Omental fat pad (tissue), 4 donors: ENCODE measurements around the gene TRIM17. TPM values are rescaled to one million over a fixed set of nuclear protein-coding genes. Genes with fewer than 3 reads are reported as not detected.

Experiments used
- ATAC-seq: fragments of 150-250 bp; one replicate; pipeline ENCODE4 v1.9.1; 2016; ENCODE audit warnings: mild to moderate bottlenecking, moderate library complexity; ENCODE audit not compliant: low FRiP score
- DNase-seq: peaks from one replicate; pipeline ENCODE4 v3.0.0-alpha.2; 2019; ENCODE audit warnings: low spot score
- CTCF ChIP-seq, 3 donors: fragments of 450-650 bp; IDR thresholded peaks; one replicate each; pipeline ENCODE4 v1.5.1; 2016 to 2017; ENCODE audit warnings: antibody characterized with exemption in 3 of 3, mild to moderate bottlenecking in 3 of 3, moderate library complexity in 2 of 3
- total RNA-seq, 4 donors: library from RNA; depleted of rRNA; stranded (reverse); fragments of >200 nt; gene quantifications; one replicate each; pipeline ENCODE4 v1.1.0, GENCODE V29; 2016

Gene TRIM17
- total RNA-seq: 1 to 10 TPM in 2 of 4 donors, under 1 TPM in 1, not detected in 1; 0.96 to 3.3 (median 1.7) TPM

GRCh38 chr1:228416217-228416933, at the start of gene TRIM17:
TRIM17 (minus strand) TSS chr1:228416861; CDS start chr1:228415072, 1,789 bp downstream.
- no peak for DNase-seq

GRCh38 chr1:228465571-228466146, 49.0 kb upstream of the TRIM17 start:
- ATAC-seq: no peak
- TF ChIP-seq CTCF (IDR thresholded peaks at IDR 0.05): no peak
- DNase-seq: no peak

More at GRCh38 chr1:228416217-228416933, at the start of gene TRIM17:
- no peak for TF ChIP-seq CTCF (IDR thresholded peaks at IDR 0.05)
- ATAC-seq: peak; percentile 60

- TF ChIP-seq CTCF (IDR thresholded peaks at IDR 0.05): no peak
- no peak for ATAC-seq
Observed at GRCh38 chr1:228465141-228465540, 48.5 kb upstream of the TRIM17 start.

GRCh38 chr1:228464487-228464983, 47.9 kb upstream of the TRIM17 start:
- DNase-seq: no peak
- peak; percentile 77 for ATAC-seq

More at GRCh38 chr1:228465141-228465540, 48.5 kb upstream of the TRIM17 start:
- no peak for DNase-seq

GRCh38 chr1:228463559-228464455, 47.1 kb upstream of the TRIM17 start:
- DNase-seq (no peak), ATAC-seq (peak; percentile 46)
- no peak for TF ChIP-seq CTCF (IDR thresholded peaks at IDR 0.05)

More at GRCh38 chr1:228464487-228464983, 47.9 kb upstream of the TRIM17 start:
- TF ChIP-seq CTCF (IDR thresholded peaks at IDR 0.05): no peak

GRCh38 chr1:228463009-228463558, 46.4 kb upstream of the TRIM17 start:
- no peak for TF ChIP-seq CTCF (IDR thresholded peaks at IDR 0.05)
- DNase-seq: no peak
- ATAC-seq: no peak
